Measurements from ENCODE around the gene EPC1. TPM values are rescaled to one million over a fixed set of nuclear protein-coding genes. Genes with fewer than 3 reads are reported as not detected.

The EPC1 gene
- total RNA-seq, 1 donor from 2014 or later = 62.7 TPM

GRCh38 chr10:32308027-32308603 lies 38.8 kb downstream of the EPC1 start:
- H3K4me1 Mint-ChIP-seq = peaks cover 5% of the 10 kb centered on the region
- no peak for DNase-seq (ENCODE audit: low spot score in 2 of 2, unreplicated experiment in 2 of 2)
- H3K36me3 Mint-ChIP-seq = peaks cover 22% of the 10 kb centered on the region
- TF ChIP-seq CTCF (IDR thresholded peaks at IDR 0.05; ENCODE audit: unreplicated experiment) = no peak
- H3K9me3 Mint-ChIP-seq = peaks cover 6% of the 10 kb centered on the region
- H3K27me3 Mint-ChIP-seq (ENCODE audit: low read depth) = no peaks in the 10 kb centered on the region
- no peak overlapping the region for H3K27ac Mint-ChIP-seq
- H3K4me3 Mint-ChIP-seq = no peak overlapping the region

DNA sequence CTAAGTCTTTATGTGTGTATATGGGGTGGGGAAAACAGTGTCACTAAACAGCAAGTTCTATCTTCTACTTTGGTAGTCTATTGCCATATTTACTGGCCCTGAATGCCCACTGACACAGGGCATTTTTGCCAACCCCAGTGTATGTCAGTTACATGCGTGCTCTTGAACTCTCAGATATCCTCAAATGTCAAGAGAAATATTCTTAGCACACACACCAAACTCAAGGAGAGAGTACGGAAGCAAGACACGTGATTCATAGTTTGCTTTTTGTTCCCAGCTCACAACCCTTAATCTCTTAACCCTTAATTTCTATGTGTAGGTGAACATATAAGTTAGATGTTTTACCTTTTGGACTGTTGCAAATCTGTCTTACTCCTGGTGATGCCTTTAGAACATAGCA lies 39.3 kb downstream of the EPC1 start:
- no peak for TF ChIP-seq CTCF (IDR thresholded peaks at IDR 0.05; ENCODE audit: unreplicated experiment)
- no peak for DNase-seq (ENCODE audit: low spot score in 2 of 2, unreplicated experiment in 2 of 2)
- no peaks in the 10 kb centered on the region for H3K27me3 Mint-ChIP-seq (ENCODE audit: low read depth)
- no peak overlapping the region for H3K4me3 Mint-ChIP-seq
- peak overlapping the region; percentile 41 for H3K27ac Mint-ChIP-seq
- peaks cover 24% of the 10 kb centered on the region for H3K36me3 Mint-ChIP-seq
- H3K9me3 Mint-ChIP-seq = peaks cover 6% of the 10 kb centered on the region
- peaks cover 5% of the 10 kb centered on the region for H3K4me1 Mint-ChIP-seq

DNA sequence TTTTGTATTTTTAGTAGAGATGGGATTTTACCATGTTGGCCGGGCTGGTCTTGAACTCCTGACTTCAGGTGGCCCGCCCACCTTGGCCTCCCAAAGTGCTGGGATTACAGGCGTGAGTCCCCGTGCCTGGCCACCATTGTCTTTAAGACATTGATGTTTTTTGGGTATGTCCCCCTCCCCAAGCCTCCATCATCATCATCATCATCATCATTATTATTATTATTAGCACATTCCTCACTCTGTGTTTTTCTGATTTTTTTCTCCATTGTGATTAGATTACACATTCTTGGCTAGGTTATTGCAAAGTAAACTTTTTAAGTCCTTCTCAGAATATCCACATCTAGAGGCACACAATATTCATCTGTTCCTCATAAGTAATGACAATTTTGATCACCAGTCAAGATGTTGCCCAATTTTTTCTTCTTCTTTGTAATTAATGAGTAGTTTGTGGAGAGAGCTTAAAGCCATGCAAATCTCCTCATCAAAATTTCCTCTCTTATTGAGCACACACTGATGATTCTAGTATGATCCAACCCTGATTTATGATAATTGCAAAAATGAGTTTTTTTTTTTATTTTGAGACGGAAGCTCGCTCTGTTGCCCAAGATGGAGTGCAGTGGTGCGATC lies 47.5 kb downstream of the EPC1 start:
- no peak for TF ChIP-seq CTCF (IDR thresholded peaks at IDR 0.05; ENCODE audit: unreplicated experiment)
- Mint-ChIP-seq H3K4me3 (no peak overlapping the region), H3K36me3 (peaks cover 34% of the 10 kb centered on the region), H3K9me3 (no peaks in the 10 kb centered on the region), H3K4me1 (no peaks in the 10 kb centered on the region), H3K27ac (peak overlapping the region; percentile 37), H3K27me3 (ENCODE audit: low read depth) (no peaks in the 10 kb centered on the region)
- no peak for DNase-seq (ENCODE audit: low spot score in 2 of 2, unreplicated experiment in 2 of 2)

DNA sequence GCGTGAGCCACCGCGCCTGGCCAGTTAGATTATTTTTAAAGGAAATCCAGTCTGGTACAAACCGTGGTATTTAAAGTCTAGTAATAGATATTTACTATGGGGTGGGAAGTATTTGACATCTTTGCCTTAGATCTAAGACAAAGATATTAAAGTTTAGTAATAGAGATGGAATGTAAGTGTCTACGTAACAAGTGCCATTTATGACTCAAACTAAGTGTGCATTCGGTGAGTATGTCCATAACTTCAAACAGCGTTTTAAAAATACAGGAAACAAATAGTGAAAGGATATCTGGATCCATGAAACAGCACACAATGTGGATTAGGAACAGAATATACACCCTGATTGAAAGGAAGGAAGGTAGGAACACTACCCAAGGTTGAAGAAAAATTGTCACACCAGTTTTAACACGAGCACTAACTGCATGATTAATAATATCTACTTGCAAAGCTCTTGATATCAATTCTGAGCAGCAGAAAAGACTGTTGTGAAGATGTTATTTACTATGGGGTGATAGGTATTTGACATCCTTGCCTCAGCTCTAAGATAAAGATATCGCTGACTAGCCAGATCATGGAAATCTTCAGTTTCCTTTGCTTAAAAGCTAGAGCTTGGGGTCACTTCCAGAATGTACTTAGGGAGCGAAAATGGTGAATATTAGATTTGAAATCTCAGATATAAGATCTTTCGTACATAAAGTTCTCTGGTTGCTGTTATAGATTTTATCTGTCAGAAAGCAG lies 48.7 kb downstream of the EPC1 start:
- Mint-ChIP-seq H3K27ac (no peak overlapping the region), H3K27me3 (ENCODE audit: low read depth) (no peaks in the 10 kb centered on the region), H3K9me3 (no peaks in the 10 kb centered on the region), H3K4me3 (no peak overlapping the region), H3K36me3 (peaks cover 26% of the 10 kb centered on the region), H3K4me1 (no peaks in the 10 kb centered on the region)
- no peak for DNase-seq (ENCODE audit: low spot score in 2 of 2, unreplicated experiment in 2 of 2)
- no peak for TF ChIP-seq CTCF (IDR thresholded peaks at IDR 0.05; ENCODE audit: unreplicated experiment)

DNA sequence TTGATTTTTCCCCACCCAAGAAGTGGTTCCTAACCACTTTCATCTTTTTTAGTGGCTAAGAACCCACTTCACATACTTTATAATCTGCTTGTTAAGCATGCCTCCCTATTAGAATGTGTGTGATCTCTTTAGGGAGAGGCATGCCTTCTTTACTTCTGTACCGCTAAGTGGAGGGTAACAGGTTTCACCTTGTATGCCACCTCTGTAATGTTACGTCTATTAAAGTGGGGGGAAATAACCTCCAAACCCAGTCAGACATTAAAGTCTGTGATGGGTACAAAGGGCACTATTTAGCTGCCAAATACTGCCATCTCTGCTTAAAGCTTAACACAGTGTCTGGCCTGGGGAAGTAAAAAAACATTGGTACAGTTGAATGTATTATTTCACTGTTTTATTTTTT lies 51.9 kb downstream of the EPC1 start:
- Mint-ChIP-seq H3K27me3 (ENCODE audit: low read depth) (no peaks in the 10 kb centered on the region), H3K36me3 (peaks cover 11% of the 10 kb centered on the region), H3K27ac (no peak overlapping the region), H3K4me1 (no peaks in the 10 kb centered on the region), H3K4me3 (no peak overlapping the region), H3K9me3 (no peaks in the 10 kb centered on the region)
- DNase-seq (ENCODE audit: low spot score in 2 of 2, unreplicated experiment in 2 of 2) = no peak
- no peak for TF ChIP-seq CTCF (IDR thresholded peaks at IDR 0.05; ENCODE audit: unreplicated experiment)

All from mesothelial cell of epicardium (in vitro differentiated cells).